HEK293 (cell line): ENCODE results near the gene TSSK3.

Experiments
- CTCF ChIA-PET: fragments of 350-600 bp; formaldehyde crosslinking; extraction: SDS; loops from one replicate; lab custom pipeline; 2021; ENCODE audit warnings: antibody characterized with exemption; lab: Yijun Ruan, JAX
- POLR2A ChIA-PET: fragments of 300-600 bp; formaldehyde crosslinking; extraction: SDS; loops from one replicate; lab custom pipeline; 2020; ENCODE audit warnings: antibody characterized with exemption, inconsistent platforms; lab: Yijun Ruan, JAX
- H3K27ac ChIP-seq: fragments of 200-500 bp; sonication (Bioruptor generic); 2 replicates; pipeline ENCODE4 v1.5.1; 2014; ENCODE audit warnings: low read depth, low read length, control low read depth, inconsistent platforms; ENCODE audit errors: extremely low read depth
- H3K36me3 ChIP-seq, 2 experiments: fragments of 200-500 bp in 1 of 2; sonication (Bioruptor generic) in 1 of 2; 1 replicate in 1 of 2; 2 replicates in 1 of 2; pipeline ENCODE4 v1.5.1; 2014 to 2017; ENCODE audit warnings: inconsistent platforms in 2 of 2, low read length in 2 of 2; ENCODE audit not compliant: control insufficient read depth in 2 of 2, insufficient read depth in 1 of 2
- H3K4me1 ChIP-seq: fragments of 200-500 bp; sonication (Bioruptor generic); 2 replicates; pipeline ENCODE4 v1.5.1; 2014; ENCODE audit warnings: mild to moderate bottlenecking, low read length, inconsistent platforms; ENCODE audit not compliant: control insufficient read depth, insufficient read depth
- H3K4me3 ChIP-seq: 2 replicates; pipeline ENCODE4 v1.5.1; 2011; ENCODE audit warnings: low read depth, mild to moderate bottlenecking, control low read depth, low read length, moderate library complexity
- H3K9me3 ChIP-seq: fragments of 200-500 bp; sonication (Bioruptor generic); 2 replicates; pipeline ENCODE4 v1.5.1; 2014; ENCODE audit warnings: low read depth, low read length, inconsistent platforms; ENCODE audit not compliant: control insufficient read depth, insufficient read depth
- GLIS1 ChIP-seq: fragments of 450-650 bp; formaldehyde crosslinking; IDR thresholded peaks from 2 replicates; pipeline ENCODE4 v1.5.1; 2016; ENCODE audit warnings: missing biosample characterization, missing genetic modification characterization
- HOXC10 ChIP-seq: sonication (generic); formaldehyde crosslinking; IDR thresholded peaks from 2 replicates; pipeline ENCODE4 v1.8.1; 2023; ENCODE audit warnings: mild to moderate bottlenecking, missing genetic modification reagents
- TSHZ1 ChIP-seq: fragments of 450-650 bp; formaldehyde crosslinking; IDR thresholded peaks from 2 replicates; pipeline ENCODE4 v1.5.1; 2016; ENCODE audit warnings: missing biosample characterization, missing genetic modification characterization, borderline replicate concordance
- ZBTB17 ChIP-seq: fragments of 450-650 bp; formaldehyde crosslinking; IDR thresholded peaks from 2 replicates; pipeline ENCODE4 v1.5.1; 2016; ENCODE audit warnings: missing biosample characterization, missing genetic modification characterization
- ZBTB48 ChIP-seq: fragments of 450-650 bp; formaldehyde crosslinking; IDR thresholded peaks from 2 replicates; pipeline ENCODE4 v1.5.1; 2016; ENCODE audit warnings: missing biosample characterization, missing genetic modification characterization
- ZFHX2 ChIP-seq: fragments of 450-650 bp; formaldehyde crosslinking; conservative IDR thresholded peaks from 2 replicates; pipeline ENCODE4 v1.5.1; 2016; ENCODE audit warnings: missing biosample characterization, missing genetic modification characterization
- ZFP3 ChIP-seq: fragments of 450-650 bp; formaldehyde crosslinking; IDR thresholded peaks from 2 replicates; pipeline ENCODE4 v1.5.1; 2016; ENCODE audit warnings: low read depth, missing biosample characterization, missing genetic modification characterization
- ZNF155 ChIP-seq: fragments of 450-650 bp; formaldehyde crosslinking; IDR thresholded peaks from 2 replicates; pipeline ENCODE4 v1.5.1; 2016; ENCODE audit warnings: missing biosample characterization, missing genetic modification characterization
- ZNF175 ChIP-seq: fragments of 450-650 bp; formaldehyde crosslinking; IDR thresholded peaks from 2 replicates; pipeline ENCODE4 v1.5.1; 2016; ENCODE audit warnings: missing biosample characterization, missing genetic modification characterization
- ZNF223 ChIP-seq: fragments of 450-650 bp; formaldehyde crosslinking; IDR thresholded peaks from 2 replicates; pipeline ENCODE4 v1.5.1; 2016; ENCODE audit warnings: missing biosample characterization, missing genetic modification characterization
- ZNF239 ChIP-seq: fragments of 450-650 bp; formaldehyde crosslinking; IDR thresholded peaks from 2 replicates; pipeline ENCODE4 v1.5.1; 2016; ENCODE audit warnings: missing biosample characterization, missing genetic modification characterization
- ZNF37A ChIP-seq: fragments of 450-650 bp; IDR thresholded peaks from 2 replicates; pipeline ENCODE4 v1.5.1; 2018; ENCODE audit warnings: missing biosample characterization, missing genetic modification characterization
- ZNF426 ChIP-seq: fragments of 450-650 bp; formaldehyde crosslinking; IDR thresholded peaks from 2 replicates; pipeline ENCODE4 v1.5.1; 2017; ENCODE audit warnings: missing biosample characterization, missing genetic modification characterization, mild to moderate bottlenecking, inconsistent platforms, moderate library complexity
- ZNF623 ChIP-seq: fragments of 450-650 bp; formaldehyde crosslinking; IDR thresholded peaks from 2 replicates; pipeline ENCODE4 v1.5.1; 2016; ENCODE audit warnings: missing biosample characterization, missing genetic modification characterization
- ZNF677 ChIP-seq: fragments of 450-650 bp; IDR thresholded peaks from 2 replicates; pipeline ENCODE4 v1.5.0; 2018; ENCODE audit warnings: missing biosample characterization, mild to moderate bottlenecking, missing genetic modification characterization, moderate library complexity
- ZNF791 ChIP-seq: fragments of 450-650 bp; formaldehyde crosslinking; IDR thresholded peaks from 2 replicates; pipeline ENCODE4 v1.5.1; 2016; ENCODE audit warnings: missing biosample characterization, missing genetic modification characterization
- ZNF837 ChIP-seq: fragments of 450-650 bp; formaldehyde crosslinking; IDR thresholded peaks from 2 replicates; pipeline ENCODE4 v1.5.1; 2016; ENCODE audit warnings: missing biosample characterization, missing genetic modification characterization

TSSK3 gene

DNA sequence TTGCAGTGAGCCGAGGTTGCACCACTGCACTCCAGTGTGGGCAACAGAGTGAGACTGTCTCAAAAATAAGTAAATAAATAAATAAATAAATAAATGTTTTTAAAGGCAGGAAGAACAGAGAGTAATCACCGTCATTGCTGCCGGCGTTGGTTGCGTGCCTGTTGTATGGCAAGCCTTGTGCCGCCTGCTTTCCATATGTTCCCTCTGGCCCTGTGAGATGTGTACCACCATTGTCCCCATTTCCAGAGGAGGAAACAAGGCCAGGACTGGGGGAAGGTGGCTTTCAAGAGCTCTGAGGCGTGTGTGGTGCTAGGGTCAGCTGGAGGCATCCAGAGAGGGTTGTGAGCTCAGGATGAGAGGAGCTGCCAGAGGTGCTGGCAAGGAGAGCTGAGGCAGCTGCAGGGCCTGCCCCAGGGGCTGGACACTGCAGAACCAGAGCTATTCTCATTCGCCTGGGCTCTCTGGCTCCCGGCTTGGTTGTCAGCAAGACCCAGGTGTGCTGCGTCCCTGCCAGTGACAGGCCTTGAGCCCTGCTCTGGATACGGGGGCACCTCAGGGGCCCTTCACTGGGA lies 21.1 kb upstream of the TSSK3 start:
- Histone ChIP-seq H3K36me3 (no peaks in the 10 kb centered on the region), H3K9me3 (no peaks in the 10 kb centered on the region), H3K27ac (no peak overlapping the region)
- POLR2A ChIA-PET: interaction anchor here (1.1 to 1.2 kb wide), 2 partner anchors 9 to 10 kb away, joined by 3 read pairs; no protein-coding TSS in a partner anchor
- CTCF ChIA-PET: no interaction called here
- TF ChIP-seq ZNF37A (tag by site-specific recombination): no peak
- no peak for TF ChIP-seq ZNF155 (tag by site-specific recombination)
- no peak for TF ChIP-seq ZNF223 (tag by site-specific recombination)
- no peak for TF ChIP-seq ZFP3
- TF ChIP-seq TSHZ1 (tag by site-specific recombination): no peak
- no peak for TF ChIP-seq ZBTB48 (tag by site-specific recombination)
- TF ChIP-seq, all 188 proteins: peak for 0
- Histone ChIP-seq H3K4me3 (no peak overlapping the region), H3K4me1 (no peaks in the 10 kb centered on the region)

- no peaks in the 10 kb centered on the region for H3K9me3 ChIP-seq
- CTCF ChIA-PET: interaction anchor here (1.0 kb wide), 1 partner anchor 10 kb away, joined by 3 read pairs; no protein-coding TSS in a partner anchor
- no peak overlapping the region for H3K4me3 ChIP-seq
- no peak overlapping the region for H3K27ac ChIP-seq
- TF ChIP-seq GLIS1 (peak; percentile 23; the same call in 1 of the 2 replicates), ZNF239 (tag by site-specific recombination) (no peak)
- H3K4me1 ChIP-seq: no peaks in the 10 kb centered on the region
- POLR2A ChIA-PET: interaction anchor here (1.1 to 1.2 kb wide), 2 partner anchors 9 to 10 kb away, joined by 3 read pairs; no protein-coding TSS in a partner anchor
- no peaks in the 10 kb centered on the region for H3K36me3 ChIP-seq
These were observed 20.4 kb upstream of the TSSK3 start for GRCh38 chr1:32341971-32342370.

GRCh38 chr1:32342704-32343103 lies 19.6 kb upstream of the TSSK3 start:
- Histone ChIP-seq H3K9me3 (no peaks in the 10 kb centered on the region), H3K27ac (no peak overlapping the region), H3K36me3 (no peaks in the 10 kb centered on the region), H3K4me1 (no peaks in the 10 kb centered on the region), H3K4me3 (no peak overlapping the region)
- POLR2A ChIA-PET: interaction anchor here (1.2 kb wide), 1 partner anchor 10 kb away, joined by 3 read pairs; no protein-coding TSS in a partner anchor
- TF ChIP-seq ZNF623 (tag by site-specific recombination) (no peak), ZNF677 (tag by site-specific recombination) (no peak), ZBTB17 (tag by site-specific recombination) (no peak), ZFHX2 (tag by site-specific recombination) (peak; percentile 4; the same call in 1 of the 2 replicates), ZNF426 (tag by site-specific recombination) (no peak), HOXC10 (CRISPR knock-in tag) (no peak), ZNF791 (tag by site-specific recombination) (no peak), ZNF837 (tag by site-specific recombination) (no peak), ZNF175 (no peak)
- CTCF ChIA-PET: interaction anchor here (0.7 to 1.0 kb wide), 2 partner anchors 9 to 92 kb away, joined by 3 to 4 read pairs; no protein-coding TSS in a partner anchor
